HUES6 (cell line): ENCODE data around the gene IL15.
"Not testable (repeated sequence)": the region's sequence is repeated elsewhere in the genome, so short reads cannot be mapped to it uniquely, and the experiment has no call there.

Source experiments
- H3K27ac ChIP-seq: 2 replicates; pipeline ENCODE4 v1.7.0; 2013; ENCODE audit warnings: low read depth, mild to moderate bottlenecking, low read length, inconsistent platforms
- H3K27me3 ChIP-seq: 2 replicates; pipeline ENCODE4 v1.6.1; 2013; ENCODE audit warnings: low read length; ENCODE audit not compliant: control insufficient read depth, insufficient read depth
- H3K36me3 ChIP-seq: 2 replicates; pipeline ENCODE4 v1.6.1; 2013; ENCODE audit warnings: low read length; ENCODE audit not compliant: control insufficient read depth, insufficient read depth
- H3K4me1 ChIP-seq: 2 replicates; pipeline ENCODE4 v1.6.1; 2013; ENCODE audit warnings: low read length; ENCODE audit not compliant: control insufficient read depth, insufficient read depth
- H3K4me3 ChIP-seq: 2 replicates; pipeline ENCODE4 v1.5.1; 2013; ENCODE audit warnings: low read depth, low read length
- H3K9ac ChIP-seq: one replicate; pipeline ENCODE4 v1.6.1; 2013; ENCODE audit warnings: mild to moderate bottlenecking, low read length
- H3K9me3 ChIP-seq: 2 replicates; pipeline ENCODE4 v1.6.1; 2013; ENCODE audit warnings: low read depth, low read length; ENCODE audit not compliant: control insufficient read depth, insufficient read depth

The IL15 gene

GRCh38 chr4:141675384-141675783, 39.0 kb downstream of the IL15 start:
- H3K4me3 ChIP-seq: no peak overlapping the region
- no peak overlapping the region for H3K9ac ChIP-seq
- no peak overlapping the region for H3K27ac ChIP-seq
- H3K36me3 ChIP-seq: no peaks in the 10 kb centered on the region
- no peaks in the 10 kb centered on the region for H3K4me1 ChIP-seq
- H3K27me3 ChIP-seq: no peaks in the 10 kb centered on the region
- H3K9me3 ChIP-seq: no peaks in the 10 kb centered on the region

- no peak overlapping the region for H3K27ac ChIP-seq
- H3K9me3 ChIP-seq: no peaks in the 10 kb centered on the region
- no peaks in the 10 kb centered on the region for H3K4me1 ChIP-seq
- H3K4me3 ChIP-seq: no peak overlapping the region
- H3K27me3 ChIP-seq: no peaks in the 10 kb centered on the region
- H3K36me3 ChIP-seq: no peaks in the 10 kb centered on the region
- H3K9ac ChIP-seq: no peak overlapping the region
These were observed 39.8 kb downstream of the IL15 start for GRCh38 chr4:141676087-141676670.

- no peaks in the 10 kb centered on the region for H3K9me3 ChIP-seq
- no peak overlapping the region for H3K4me3 ChIP-seq
- H3K27me3 ChIP-seq: no peaks in the 10 kb centered on the region
- no peaks in the 10 kb centered on the region for H3K36me3 ChIP-seq
- H3K9ac ChIP-seq: no peak overlapping the region
- H3K27ac ChIP-seq: no peak overlapping the region
- H3K4me1 ChIP-seq: no peaks in the 10 kb centered on the region
These were observed 43.7 kb downstream of the IL15 start for GRCh38 chr4:141680060-141680459.

- H3K27ac ChIP-seq: no peak overlapping the region
These were observed 48.4 kb downstream of the IL15 start for GRCh38 chr4:141684785-141685184.

GRCh38 chr4:141686146-141686775, 49.9 kb downstream of the IL15 start:
- Histone ChIP-seq H3K9ac (no peak overlapping the region), H3K9me3 (no peaks in the 10 kb centered on the region), H3K36me3 (no peaks in the 10 kb centered on the region), H3K4me1 (no peaks in the 10 kb centered on the region), H3K4me3 (no peak overlapping the region), H3K27ac (no peak overlapping the region), H3K27me3 (no peaks in the 10 kb centered on the region)

More at GRCh38 chr4:141684785-141685184, 48.4 kb downstream of the IL15 start:
- Histone ChIP-seq H3K9ac (no peak overlapping the region), H3K27me3 (no peaks in the 10 kb centered on the region), H3K4me3 (no peak overlapping the region), H3K36me3 (no peaks in the 10 kb centered on the region), H3K4me1 (no peaks in the 10 kb centered on the region), H3K9me3 (no peaks in the 10 kb centered on the region)

GRCh38 chr4:141686879-141687278, 50.5 kb downstream of the IL15 start:
- no peaks in the 10 kb centered on the region for H3K9me3 ChIP-seq
- H3K4me1 ChIP-seq: no peaks in the 10 kb centered on the region
- no peaks in the 10 kb centered on the region for H3K36me3 ChIP-seq
- no peak overlapping the region for H3K4me3 ChIP-seq
- H3K9ac ChIP-seq: no peak overlapping the region
- no peaks in the 10 kb centered on the region for H3K27me3 ChIP-seq
- H3K27ac ChIP-seq: no peak overlapping the region

GRCh38 chr4:141689726-141690296, 53.4 kb downstream of the IL15 start:
- not testable (repeated sequence) for H3K27ac ChIP-seq, H3K9ac ChIP-seq, H3K4me3 ChIP-seq, H3K36me3 ChIP-seq, H3K9me3 ChIP-seq, H3K4me1 ChIP-seq, H3K27me3 ChIP-seq

GRCh38 chr4:141691247-141691646, 54.9 kb downstream of the IL15 start:
- H3K27me3 ChIP-seq, H3K4me3 ChIP-seq, H3K9ac ChIP-seq, H3K4me1 ChIP-seq, H3K9me3 ChIP-seq, H3K36me3 ChIP-seq, H3K27ac ChIP-seq: not testable (repeated sequence)

- H3K4me1 ChIP-seq: no peaks in the 10 kb centered on the region
- H3K27me3 ChIP-seq: no peaks in the 10 kb centered on the region
- no peaks in the 10 kb centered on the region for H3K36me3 ChIP-seq
- no peak overlapping the region for H3K4me3 ChIP-seq
- no peak overlapping the region for H3K27ac ChIP-seq
- no peak overlapping the region for H3K9ac ChIP-seq
- no peaks in the 10 kb centered on the region for H3K9me3 ChIP-seq
These were observed 55.7 kb downstream of the IL15 start for GRCh38 chr4:141692081-141692480.

- no peak overlapping the region for H3K9ac ChIP-seq
- H3K9me3 ChIP-seq: no peaks in the 10 kb centered on the region
- H3K27ac ChIP-seq: no peak overlapping the region
- no peaks in the 10 kb centered on the region for H3K36me3 ChIP-seq
- H3K27me3 ChIP-seq: no peaks in the 10 kb centered on the region
- H3K4me3 ChIP-seq: no peak overlapping the region
- no peaks in the 10 kb centered on the region for H3K4me1 ChIP-seq
These were observed 60.7 kb downstream of the IL15 start for GRCh38 chr4:141697116-141697515.

GRCh38 chr4:141702472-141703182, 66.2 kb downstream of the IL15 start:
- Histone ChIP-seq H3K27me3 (no peaks in the 10 kb centered on the region), H3K36me3 (no peaks in the 10 kb centered on the region), H3K4me1 (no peaks in the 10 kb centered on the region; the same call in 1 of the 2 replicates), H3K9ac (no peak overlapping the region), H3K9me3 (peaks cover 3% of the 10 kb centered on the region; the same call in 1 of the 2 replicates), H3K4me3 (no peak overlapping the region), H3K27ac (no peak overlapping the region)
